A549 treated with AZD2906 at 1 μM for 4 hours (cell line): ENCODE data around the gene AMY2A. TPM values are rescaled to one million over a fixed set of nuclear protein-coding genes. Genes with fewer than 3 reads are reported as not detected.

Experiments
- total RNA-seq: library from RNA; stranded (reverse); fragments of 200-300 nt; extraction: Qiagen RNA extraction; gene quantifications from 5 replicates; pipeline ENCODE4 v1.2.3, GENCODE V29; 2022

Gene AMY2A
- not detected in 5 replicates for total RNA-seq

DNA sequence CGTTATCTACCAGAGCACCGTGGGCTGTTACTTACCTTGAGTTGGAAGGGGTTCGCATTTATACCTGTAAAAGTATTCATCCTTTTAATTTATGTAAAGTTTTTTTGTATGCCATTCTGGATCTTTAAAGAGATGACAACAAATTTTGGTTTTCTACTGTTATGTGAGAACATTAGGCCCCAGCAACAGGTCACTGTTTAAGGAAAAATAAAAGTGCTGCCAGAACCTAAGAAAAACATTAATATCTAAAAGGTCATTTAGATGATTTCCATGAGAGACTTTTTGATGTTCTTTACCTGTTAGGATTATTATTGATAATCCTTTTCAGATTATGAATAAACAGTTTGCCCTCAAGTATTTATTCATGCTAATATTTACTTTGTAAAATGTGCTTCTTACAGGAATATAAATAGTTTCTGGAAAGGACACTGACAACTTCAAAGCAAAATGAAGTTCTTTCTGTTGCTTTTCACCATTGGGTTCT is at the start of gene AMY2A:
Gene AMY2A (plus strand): TSS at position 434 of the 484 bp plus-strand sequence. CDS start 14 bp downstream, at position 448.

DNA sequence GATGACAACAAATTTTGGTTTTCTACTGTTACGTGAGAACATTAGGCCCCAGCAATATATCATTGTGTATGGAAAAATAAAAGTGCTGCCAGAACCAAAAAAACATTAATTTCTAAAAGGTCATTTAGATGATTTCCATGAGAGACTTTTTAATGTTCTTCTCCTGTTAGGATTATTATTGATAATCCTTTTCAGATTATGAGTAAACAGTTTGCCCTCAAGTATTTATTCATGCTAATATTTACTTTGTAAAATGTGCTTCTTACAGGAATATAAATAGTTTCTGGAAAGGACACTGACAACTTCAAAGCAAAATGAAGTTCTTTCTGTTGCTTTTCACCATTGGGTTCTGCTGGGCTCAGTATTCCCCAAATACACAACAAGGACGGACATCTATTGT is 45.9 kb upstream of the AMY2A start, which contains the start of gene AMY2B:
Gene AMY2B (plus strand): TSS at position 301 of the 400 bp plus-strand sequence. CDS start 14 bp downstream, at position 315.

GRCh38 chr1:103655460-103655859 is 38.2 kb downstream of the AMY2A start, which contains the start of gene AMY1A:
TSS of gene AMY1A (plus strand) at chr1:103655760. CDS start at chr1:103656331, 571 bp downstream.

Other genes with a start within 250 kb of the AMY2A start
- gene RNPC3, start 91.7 kb upstream of the AMY2A start, total RNA-seq = 4.9 to 7.1 TPM (median 5.5 TPM) in 5 replicates
- gene AMY2B, start 45.8 kb upstream of the AMY2A start, total RNA-seq = 0.39 to 0.64 TPM (median 0.47 TPM) in 5 replicates
- not detected in 5 replicates for gene AMY1A, start 38.3 kb downstream of the AMY2A start, total RNA-seq
- not detected in 5 replicates for gene AMY1B, start 78.8 kb downstream of the AMY2A start, total RNA-seq
- gene AMY1C, start 132.5 kb downstream of the AMY2A start, total RNA-seq = not detected in 5 replicates